Measurements from ENCODE around the gene SEC23A.
"Not testable (repeated sequence)": the region's sequence is repeated elsewhere in the genome, so short reads cannot be mapped to it uniquely, and the experiment has no call there.

Gene SEC23A

GRCh38 chr14:39102969-39103957, at the start of gene SEC23A:
SEC23A (minus strand) TSS chr14:39103235; CDS start chr14:39096118, 7,117 bp downstream.
- peak; percentile 53 to 82 for DNase-seq

GRCh38 chr14:39145266-39145966, 42.4 kb upstream of the SEC23A start:
- DNase-seq: no peak

GRCh38 chr14:39143226-39143625, 40.2 kb upstream of the SEC23A start:
- DNase-seq: not testable (repeated sequence)

- DNase-seq: not testable (repeated sequence)
Measured at GRCh38 chr14:39141623-39142022, 38.6 kb upstream of the SEC23A start.

GRCh38 chr14:39140170-39140569, 37.1 kb upstream of the SEC23A start:
- no peak for DNase-seq

- DNase-seq: no peak
Measured at GRCh38 chr14:39138440-39138839, 35.4 kb upstream of the SEC23A start.

GRCh38 chr14:39137835-39138234, 34.8 kb upstream of the SEC23A start:
- DNase-seq: not testable (repeated sequence)

- DNase-seq: no peak
Measured at GRCh38 chr14:39122330-39123138, 19.5 kb upstream of the SEC23A start.

GRCh38 chr14:39114073-39114838, 11.2 kb upstream of the SEC23A start, which contains the start of gene GEMIN2:
GEMIN2 (plus strand) TSS chr14:39114323; CDS start chr14:39114339, 16 bp downstream.
- DNase-seq: peak; percentile 90 to 98

- DNase-seq: no peak
Measured at GRCh38 chr14:39113685-39114072, 10.6 kb upstream of the SEC23A start.

- no peak for DNase-seq
Measured at GRCh38 chr14:39109893-39110715, 7.1 kb upstream of the SEC23A start.

GRCh38 chr14:39108791-39109190, 5.8 kb upstream of the SEC23A start:
- no peak for DNase-seq

GRCh38 chr14:39107591-39107996, 4.6 kb upstream of the SEC23A start:
- DNase-seq: peak in 1 of 2 experiments; percentile 58

- DNase-seq: not testable (repeated sequence)
Measured at GRCh38 chr14:39104078-39104801, 1.2 kb upstream of the SEC23A start.

GRCh38 chr14:39102265-39102968, 618 bp downstream of the SEC23A start:
- peak in 1 of 2 experiments; percentile 26 for DNase-seq

- no peak for DNase-seq
Measured at GRCh38 chr14:39099748-39100147, 3.3 kb downstream of the SEC23A start.

GRCh38 chr14:39099215-39099614, 3.8 kb downstream of the SEC23A start:
- DNase-seq: not testable (repeated sequence)

- DNase-seq: no peak
Measured at GRCh38 chr14:39097159-39097558, 5.9 kb downstream of the SEC23A start.

GRCh38 chr14:39094515-39094914, 8.5 kb downstream of the SEC23A start:
- no peak for DNase-seq

- DNase-seq: no peak
Measured at GRCh38 chr14:39091716-39092115, 11.3 kb downstream of the SEC23A start.
